PC-3 (cell line): ENCODE measurements around the gene R3HDM2.

Experiments used
- EZH2 ChIP-seq: fragments of 300-600 bp; sonication (generic); IDR thresholded peaks from one replicate; pipeline ENCODE4 v1.6.1; 2017; ENCODE audit warnings: antibody characterized with exemption, mild to moderate bottlenecking, low read length; ENCODE audit not compliant: unreplicated experiment
- EZH2phosphoT487 ChIP-seq: fragments of 300-600 bp; sonication (generic); IDR thresholded peaks from 2 replicates; pipeline ENCODE4 v1.6.1; 2018; ENCODE audit warnings: mild to moderate bottlenecking, antibody characterized with exemption, low read length, borderline replicate concordance
- TF ChIP-seq, protein P1 (sequence below): fragments of 300-600 bp; sonication (generic); conservative IDR thresholded peaks from 2 replicates; pipeline ENCODE4 v1.5.1; 2017; ENCODE audit warnings: antibody characterized with exemption, low read depth, mild to moderate bottlenecking, low read length

DNA sequence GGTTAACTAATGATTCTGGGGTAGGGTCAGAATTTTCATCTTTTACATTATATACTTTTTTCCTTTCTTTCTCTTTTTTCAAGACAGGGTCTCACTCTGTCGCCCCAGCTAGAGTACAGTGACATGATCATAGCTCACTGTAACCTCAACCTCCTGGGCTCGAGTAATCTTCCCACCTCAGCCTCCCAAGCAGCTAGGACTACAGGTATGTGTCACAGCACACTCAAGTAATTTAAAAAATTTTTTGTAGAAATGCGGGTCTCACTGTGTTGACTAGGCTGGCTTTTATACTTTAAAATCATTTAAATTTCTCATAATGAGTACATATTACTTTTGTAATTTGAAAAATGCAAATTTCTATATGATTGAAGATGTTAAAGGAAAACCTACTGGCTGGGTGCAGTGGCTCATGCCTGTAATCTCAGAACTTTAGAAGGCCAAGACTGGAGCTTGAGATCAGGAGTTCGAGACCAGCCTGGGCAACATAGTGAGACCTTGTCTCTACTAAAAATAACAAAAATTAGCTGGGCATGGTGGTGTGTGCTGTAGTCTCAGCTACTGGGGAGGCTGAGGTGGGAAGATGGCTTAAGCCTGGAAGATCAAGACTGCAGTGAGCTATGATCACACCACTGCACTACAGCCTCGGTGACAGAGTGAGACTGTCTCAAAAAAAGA lies 25.7 kb downstream of the R3HDM2 start:
- TF ChIP-seq EZH2 (no peak), EZH2phosphoT487 (no peak)
- TF ChIP-seq, protein P1, sequence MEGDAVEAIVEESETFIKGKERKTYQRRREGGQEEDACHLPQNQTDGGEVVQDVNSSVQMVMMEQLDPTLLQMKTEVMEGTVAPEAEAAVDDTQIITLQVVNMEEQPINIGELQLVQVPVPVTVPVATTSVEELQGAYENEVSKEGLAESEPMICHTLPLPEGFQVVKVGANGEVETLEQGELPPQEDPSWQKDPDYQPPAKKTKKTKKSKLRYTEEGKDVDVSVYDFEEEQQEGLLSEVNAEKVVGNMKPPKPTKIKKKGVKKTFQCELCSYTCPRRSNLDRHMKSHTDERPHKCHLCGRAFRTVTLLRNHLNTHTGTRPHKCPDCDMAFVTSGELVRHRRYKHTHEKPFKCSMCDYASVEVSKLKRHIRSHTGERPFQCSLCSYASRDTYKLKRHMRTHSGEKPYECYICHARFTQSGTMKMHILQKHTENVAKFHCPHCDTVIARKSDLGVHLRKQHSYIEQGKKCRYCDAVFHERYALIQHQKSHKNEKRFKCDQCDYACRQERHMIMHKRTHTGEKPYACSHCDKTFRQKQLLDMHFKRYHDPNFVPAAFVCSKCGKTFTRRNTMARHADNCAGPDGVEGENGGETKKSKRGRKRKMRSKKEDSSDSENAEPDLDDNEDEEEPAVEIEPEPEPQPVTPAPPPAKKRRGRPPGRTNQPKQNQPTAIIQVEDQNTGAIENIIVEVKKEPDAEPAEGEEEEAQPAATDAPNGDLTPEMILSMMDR: no peak
